GM23338 (cell line): Measurements from ENCODE around the gene DHX29. TPM values are rescaled to one million over a fixed set of nuclear protein-coding genes. Genes with fewer than 3 reads are reported as not detected.

Experiments
- ATAC-seq: fragments of 200-7000 bp; cut with Tn5 transposase; 3 replicates; pipeline ENCODE4 v1.9.1; 2020
- DNase-seq: peaks from one replicate; pipeline ENCODE4 v3.0.0-alpha.2; 2015; ENCODE audit warnings: low spot score
- H2AFZ ChIP-seq: fragments of 200-600 bp; sonication (generic); 2 replicates; pipeline ENCODE4 v1.8.0; 2016; ENCODE audit warnings: antibody characterized with exemption, mild to moderate bottlenecking, moderate library complexity
- H3F3A ChIP-seq: fragments of 200-600 bp; sonication (generic); replicated peaks from 2 replicates; pipeline ENCODE4 v1.8.0; 2017; ENCODE audit warnings: antibody characterized with exemption, mixed run types, low read depth
- H3K27ac ChIP-seq: fragments of 200-600 bp; sonication (generic); 2 replicates; pipeline ENCODE4 v1.6.1; 2016; ENCODE audit warnings: low read depth
- H3K27me3 ChIP-seq: fragments of 200-600 bp; sonication (generic); 2 replicates; pipeline ENCODE4 v1.8.0; 2016; ENCODE audit warnings: mild to moderate bottlenecking, mixed run types, moderate library complexity; ENCODE audit not compliant: insufficient read depth
- H3K36me3 ChIP-seq: fragments of 200-600 bp; sonication (generic); 2 replicates; pipeline ENCODE4 v1.8.0; 2016; ENCODE audit warnings: mild to moderate bottlenecking; ENCODE audit not compliant: insufficient read depth
- H3K4me1 ChIP-seq: fragments of 200-600 bp; sonication (generic); 2 replicates; pipeline ENCODE4 v1.8.0; 2016; ENCODE audit warnings: mild to moderate bottlenecking, moderate library complexity; ENCODE audit not compliant: insufficient read depth
- H3K4me2 ChIP-seq: fragments of 200-600 bp; sonication (generic); 2 replicates; pipeline ENCODE4 v1.7.1; 2017; ENCODE audit warnings: mixed run types
- H3K4me3 ChIP-seq: fragments of 200-600 bp; sonication (generic); 2 replicates; pipeline ENCODE4 v1.6.1; 2016; ENCODE audit warnings: mixed run types
- H3K79me2 ChIP-seq: fragments of 200-600 bp; sonication (generic); replicated peaks from 2 replicates; pipeline ENCODE4 v1.8.0; 2017; ENCODE audit warnings: mild to moderate bottlenecking; ENCODE audit not compliant: insufficient read depth
- H3K9me2 ChIP-seq: fragments of 200-600 bp; sonication (generic); 2 replicates; pipeline ENCODE4 v1.8.0; 2017; ENCODE audit not compliant: insufficient read depth
- H4K20me1 ChIP-seq: fragments of 200-600 bp; sonication (generic); replicated peaks from 2 replicates; pipeline ENCODE4 v1.8.0; 2017; ENCODE audit warnings: mild to moderate bottlenecking; ENCODE audit not compliant: insufficient read depth
- H3K27ac Mint-ChIP-seq: 2 replicates; pipeline ENCODE4 v1.8.0; 2020; ENCODE audit warnings: inconsistent platforms, mild to moderate bottlenecking, moderate library complexity, mixed read lengths
- H3K27me3 Mint-ChIP-seq: 3 replicates; pipeline ENCODE4 v1.8.0; 2022; ENCODE audit warnings: low read depth, mild to moderate bottlenecking, moderate library complexity, mixed read lengths, inconsistent platforms; ENCODE audit not compliant: insufficient read depth, poor library complexity
- H3K36me3 Mint-ChIP-seq: 3 replicates; pipeline ENCODE4 v1.8.0; 2021; ENCODE audit warnings: low read depth, mild to moderate bottlenecking, inconsistent platforms, moderate library complexity, mixed read lengths
- H3K4me1 Mint-ChIP-seq: 3 replicates; pipeline ENCODE4 v1.8.0; 2020; ENCODE audit warnings: mild to moderate bottlenecking, inconsistent platforms, mixed read lengths
- H3K4me3 Mint-ChIP-seq: 3 replicates; pipeline ENCODE4 v1.8.0; 2021; ENCODE audit warnings: moderate library complexity, mild to moderate bottlenecking, inconsistent platforms, mixed read lengths
- H3K9me3 Mint-ChIP-seq: 3 replicates; pipeline ENCODE4 v1.8.0; 2020; ENCODE audit warnings: moderate library complexity, mild to moderate bottlenecking, inconsistent platforms, mixed read lengths
- ETS1 ChIP-seq: IDR thresholded peaks from 2 replicates; pipeline ENCODE4 v1.6.1; 2016; ENCODE audit warnings: antibody characterized with exemption
- EZH2 ChIP-seq: fragments of 200-600 bp; sonication (generic); IDR thresholded peaks from one replicate; pipeline ENCODE4 v1.8.0; 2017; ENCODE audit warnings: antibody characterized with exemption, mild to moderate bottlenecking, low read depth; ENCODE audit not compliant: unreplicated experiment
- EZH2phosphoT487 ChIP-seq: fragments of 200-600 bp; sonication (generic); IDR thresholded peaks from one replicate; pipeline ENCODE4 v1.8.1; 2018; ENCODE audit warnings: antibody characterized with exemption; ENCODE audit not compliant: unreplicated experiment
- JUNB ChIP-seq: IDR thresholded peaks from one replicate; pipeline ENCODE4 v1.6.1; 2016; ENCODE audit warnings: antibody characterized with exemption; ENCODE audit not compliant: unreplicated experiment
- REST ChIP-seq: IDR thresholded peaks from one replicate; pipeline ENCODE4 v1.6.1; 2018; ENCODE audit warnings: antibody characterized with exemption; ENCODE audit not compliant: unreplicated experiment
- STAT1 ChIP-seq: IDR thresholded peaks from one replicate; pipeline ENCODE4 v1.6.1; 2016; ENCODE audit warnings: antibody characterized with exemption; ENCODE audit not compliant: unreplicated experiment
- ZNF114 ChIP-seq: fragments of 250-450 bp; sonication (Bioruptor Pico); IDR thresholded peaks from 2 replicates; pipeline ENCODE4 v1.5.0; 2020; ENCODE audit warnings: mild to moderate bottlenecking, moderate library complexity
- ZNF331 ChIP-seq: fragments of 250-450 bp; sonication (Bioruptor Pico); IDR thresholded peaks from 2 replicates; pipeline ENCODE4 v1.5.0; 2020; ENCODE audit warnings: low read depth, mild to moderate bottlenecking, moderate library complexity
- polyA plus RNA-seq: library from polyadenylated mRNA; unstranded; fragments of >200 nt; fragmentation: Nextera tagmentation; extraction: Ambion mirVana; gene quantifications from 2 replicates; pipeline ENCODE4 v1.2.1, GENCODE V29; 2016
- total RNA-seq: library from RNA; depleted of rRNA; stranded (reverse); fragments of >200 nt; shearing (Covaris generic); gene quantifications from 2 replicates; pipeline ENCODE4 v1.2.3, GENCODE V29; 2014

The DHX29 gene
- total and polyA plus RNA-seq, 2 experiments from 2014 or later = 34.6 to 137 TPM

GRCh38 chr5:55286411-55286933 is 21.0 kb downstream of the DHX29 start:
- Histone ChIP-seq H3K4me2 (no peak overlapping the region), H3K9me2 (no peaks in the 10 kb centered on the region), H4K20me1 (0 out of 2 replicates have a peak, but pooled peaks cover 3% of the 10 kb centered on the region), H3F3A (no peaks in the 10 kb centered on the region), H3K36me3 (peaks cover 36% of the 10 kb centered on the region), H2AFZ (no peak overlapping the region), H3K4me1 (no peaks in the 10 kb centered on the region), H3K27me3 (no peaks in the 10 kb centered on the region), H3K27ac (no peak overlapping the region), H3K79me2 (no peaks in the 10 kb centered on the region), H3K4me3 (no peak overlapping the region)
- TF ChIP-seq JUNB = no peak
- TF ChIP-seq ZNF331 (CRISPR knock-in tag) = no peak
- TF ChIP-seq ETS1 = no peak
- TF ChIP-seq EZH2 = no peak
- no peak for ATAC-seq
- Mint-ChIP-seq H3K27me3 (no peaks in the 10 kb centered on the region), H3K27ac (no peak overlapping the region), H3K36me3 (peaks cover 30% of the 10 kb centered on the region; the same call in 2 of the 3 replicates), H3K4me1 (no peaks in the 10 kb centered on the region), H3K4me3 (no peak overlapping the region), H3K9me3 (no peaks in the 10 kb centered on the region)
- DNase-seq = no peak

- Mint-ChIP-seq H3K36me3 (peaks cover 33% of the 10 kb centered on the region), H3K27ac (no peak overlapping the region), H3K4me3 (no peak overlapping the region), H3K27me3 (no peaks in the 10 kb centered on the region), H3K9me3 (no peaks in the 10 kb centered on the region), H3K4me1 (no peaks in the 10 kb centered on the region)
- TF ChIP-seq ZNF114 (CRISPR knock-in tag) (no peak), EZH2phosphoT487 (no peak), EZH2 (no peak), STAT1 (no peak), REST (no peak), JUNB (no peak)
- DNase-seq = no peak
- no peak overlapping the region for H3K27ac ChIP-seq
- H2AFZ ChIP-seq = no peak overlapping the region
- no peaks in the 10 kb centered on the region for H3F3A ChIP-seq
- H3K9me2 ChIP-seq = no peaks in the 10 kb centered on the region
- no peaks in the 10 kb centered on the region for H3K4me1 ChIP-seq
- H3K36me3 ChIP-seq = peaks cover 27% of the 10 kb centered on the region; the same call in 1 of the 2 replicates
- H3K79me2 ChIP-seq = no peaks in the 10 kb centered on the region
- no peaks in the 10 kb centered on the region for H3K27me3 ChIP-seq
- H3K4me3 ChIP-seq = no peak overlapping the region
- ATAC-seq = no peak
- no peak overlapping the region for H3K4me2 ChIP-seq
- H4K20me1 ChIP-seq = 0 out of 2 replicates have a peak, but pooled peaks cover 9% of the 10 kb centered on the region
Measured at GRCh38 chr5:55278778-55279177, 28.7 kb downstream of the DHX29 start.
